Panc1 (cell line): ENCODE measurements around the gene RHOT2.

Experiments used
- CTCF ChIP-seq: fragments of 450-650 bp; IDR thresholded peaks from 2 replicates; pipeline ENCODE4 v1.5.1; 2017; ENCODE audit warnings: mild to moderate bottlenecking
- POLR2AphosphoS5 ChIP-seq: IDR thresholded peaks from 2 replicates; pipeline ENCODE4 v1.6.1; 2012; ENCODE audit warnings: mild to moderate bottlenecking, low read depth, low read length, moderate library complexity
- SIN3A ChIP-seq: IDR thresholded peaks from 2 replicates; pipeline ENCODE4 v1.6.1; 2012; ENCODE audit warnings: low read depth, mild to moderate bottlenecking, low read length, moderate library complexity, borderline replicate concordance; ENCODE audit not compliant: insufficient read depth
- TCF7L2 ChIP-seq: IDR thresholded peaks from 2 replicates; pipeline ENCODE4 v1.6.1; 2011; ENCODE audit warnings: mild to moderate bottlenecking, low read depth, low read length, inconsistent platforms

GRCh38 chr16:642189-643049 is 25.5 kb upstream of the RHOT2 start:
- TF ChIP-seq CTCF (no peak), SIN3A (no peak), TCF7L2 (no peak), POLR2AphosphoS5 (no peak)
